Measurements from ENCODE around the gene MRPS5. TPM values are rescaled to one million over a fixed set of nuclear protein-coding genes. Genes with fewer than 3 reads are reported as not detected.

MRPS5 gene
- total RNA-seq, 1 experiment from 2014 or later, result 107 TPM

DNA sequence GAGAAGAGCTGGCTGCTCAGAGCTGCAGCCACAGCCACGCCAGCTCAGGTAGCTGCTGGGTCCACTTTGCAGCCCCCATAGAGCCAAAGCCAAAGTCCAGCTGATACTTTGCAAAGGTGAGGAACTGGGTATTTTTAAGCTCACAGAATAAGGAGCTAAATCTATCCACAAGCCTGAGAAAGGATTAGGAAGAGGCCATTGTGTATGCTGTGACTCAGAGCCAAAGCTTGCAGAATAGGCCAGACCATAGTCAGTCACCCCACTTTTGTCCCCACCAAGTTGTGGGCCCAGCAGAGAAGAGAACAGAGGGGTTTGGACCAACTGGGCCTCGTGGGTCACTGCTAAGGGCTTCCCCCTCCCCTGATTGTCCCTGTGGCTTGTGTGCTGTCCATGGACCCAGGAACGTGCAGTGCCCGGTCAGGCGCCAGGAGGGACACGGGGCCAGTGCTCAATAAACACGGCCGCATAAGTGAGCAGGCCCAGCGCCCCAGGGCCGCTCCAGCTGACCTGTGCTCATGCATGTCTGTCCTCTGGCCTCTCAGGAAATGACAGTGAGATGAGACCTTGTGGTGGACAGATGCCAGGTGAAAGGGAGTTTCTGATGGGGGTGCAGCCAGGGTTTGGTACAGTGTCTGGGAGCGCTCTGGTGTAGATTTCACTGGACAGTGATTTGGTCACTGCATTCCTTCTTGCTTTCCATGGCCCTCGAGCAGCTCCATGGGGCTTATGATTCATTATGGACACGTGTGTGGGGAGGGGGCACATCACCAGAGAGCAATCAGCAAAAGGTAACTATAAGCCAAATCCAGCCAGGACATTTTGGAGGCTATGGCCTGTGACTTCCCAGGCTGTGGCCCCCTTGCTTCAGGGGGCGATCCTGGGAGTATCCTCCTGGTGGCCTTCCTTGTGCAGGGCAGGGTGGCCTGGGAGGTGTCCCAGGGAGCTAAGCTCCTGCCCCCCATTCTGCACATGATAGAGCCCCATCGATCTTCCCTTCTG, 64.8 kb downstream of the MRPS5 start:
- intact Hi-C loops (cut with micrococcal nuclease), result no loop called here
- Histone ChIP-seq H2AFZ (ENCODE audit: low read length) (peak overlapping the region; percentile 62), H3K4me2 (ENCODE audit: low read length) (peak overlapping the region; percentile 56), H3K27ac (ENCODE audit: low read length) (peak overlapping the region; percentile 72), H3K4me1 (ENCODE audit: insufficient read depth, low read length) (peaks cover 72% of the 10 kb centered on the region), H3K36me3 (ENCODE audit: low read depth, low read length) (no peaks in the 10 kb centered on the region), H4K20me1 (ENCODE audit: low read length) (no peaks in the 10 kb centered on the region), H3K4me3 (ENCODE audit: low read length) (0 out of 2 replicates have a peak overlapping the region, but pooled peaks have one; percentile 20), H3K9me2 (replicated peaks; ENCODE audit: low read length) (no peaks in the 10 kb centered on the region), H3K9me3 (ENCODE audit: low read length) (no peaks in the 10 kb centered on the region), H3F3A (ENCODE audit: low read length, unreplicated experiment) (no peaks in the 10 kb centered on the region), H3K27me3 (ENCODE audit: low read length) (no peaks in the 10 kb centered on the region), H3K9ac (ENCODE audit: low read length) (no peak overlapping the region), H3K79me2 (ENCODE audit: low read length) (no peaks in the 10 kb centered on the region)
- ChIA-PET POLR2A (ENCODE audit: unreplicated experiment) (no interaction called here), CTCF (interaction anchor here (1.1 to 1.5 kb wide), 2 partner anchors 13 to 22 kb away, joined by 3 to 6 read pairs; no protein-coding TSS in a partner anchor)
- DNase-seq, result peak; percentile 87
- TF ChIP-seq, protein P1, sequence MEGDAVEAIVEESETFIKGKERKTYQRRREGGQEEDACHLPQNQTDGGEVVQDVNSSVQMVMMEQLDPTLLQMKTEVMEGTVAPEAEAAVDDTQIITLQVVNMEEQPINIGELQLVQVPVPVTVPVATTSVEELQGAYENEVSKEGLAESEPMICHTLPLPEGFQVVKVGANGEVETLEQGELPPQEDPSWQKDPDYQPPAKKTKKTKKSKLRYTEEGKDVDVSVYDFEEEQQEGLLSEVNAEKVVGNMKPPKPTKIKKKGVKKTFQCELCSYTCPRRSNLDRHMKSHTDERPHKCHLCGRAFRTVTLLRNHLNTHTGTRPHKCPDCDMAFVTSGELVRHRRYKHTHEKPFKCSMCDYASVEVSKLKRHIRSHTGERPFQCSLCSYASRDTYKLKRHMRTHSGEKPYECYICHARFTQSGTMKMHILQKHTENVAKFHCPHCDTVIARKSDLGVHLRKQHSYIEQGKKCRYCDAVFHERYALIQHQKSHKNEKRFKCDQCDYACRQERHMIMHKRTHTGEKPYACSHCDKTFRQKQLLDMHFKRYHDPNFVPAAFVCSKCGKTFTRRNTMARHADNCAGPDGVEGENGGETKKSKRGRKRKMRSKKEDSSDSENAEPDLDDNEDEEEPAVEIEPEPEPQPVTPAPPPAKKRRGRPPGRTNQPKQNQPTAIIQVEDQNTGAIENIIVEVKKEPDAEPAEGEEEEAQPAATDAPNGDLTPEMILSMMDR (conservative IDR thresholded peaks at IDR 0.05; ENCODE audit: low read depth, low read length), result no peak
- no peak for TF ChIP-seq EZH2 (IDR thresholded peaks at IDR 0.05; ENCODE audit: low read length, unreplicated experiment)
- ATAC-seq, result peak; percentile 64
- TSS peak; percentile 37 for BruUV-seq (replicated peaks)

DNA sequence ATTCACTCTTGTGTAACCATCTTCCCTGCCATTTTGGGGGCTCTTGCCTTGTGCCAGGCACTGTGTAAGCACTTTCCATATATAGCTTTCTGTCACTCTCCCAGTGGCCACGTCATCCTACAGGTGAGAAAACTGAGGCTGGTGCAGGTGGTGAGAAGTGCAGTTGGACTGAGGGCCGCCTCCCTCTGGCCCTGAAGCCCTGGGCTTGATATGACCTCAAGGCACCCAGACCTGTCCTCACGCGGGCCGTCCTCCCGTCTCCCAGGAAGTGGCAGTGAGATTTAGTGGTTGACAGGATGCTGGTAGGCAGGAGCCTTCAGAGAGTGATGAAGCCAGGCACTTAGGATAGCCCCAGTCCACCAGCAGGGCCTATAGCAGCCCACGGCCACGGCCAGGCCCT, 65.6 kb downstream of the MRPS5 start:
- no peak overlapping the region for H2AFZ ChIP-seq (ENCODE audit: low read length)
- no peak for TF ChIP-seq EZH2phosphoT487 (IDR thresholded peaks at IDR 0.05; ENCODE audit: borderline replicate concordance, low read length)
- TF ChIP-seq EZH2 (IDR thresholded peaks at IDR 0.05; ENCODE audit: low read length, unreplicated experiment), result no peak
- TF ChIP-seq, protein P1 (conservative IDR thresholded peaks at IDR 0.05; ENCODE audit: low read depth, low read length), result no peak
- BruUV-seq (replicated peaks), result no TSS peak
- H3K27ac ChIP-seq (ENCODE audit: low read length), result peak overlapping the region; percentile 72
- intact Hi-C loops (cut with micrococcal nuclease), result no loop called here
- H3F3A ChIP-seq (ENCODE audit: low read length, unreplicated experiment), result no peaks in the 10 kb centered on the region
- no peaks in the 10 kb centered on the region for H3K9me3 ChIP-seq (ENCODE audit: low read length)
- H3K4me1 ChIP-seq (ENCODE audit: insufficient read depth, low read length), result peaks cover 71% of the 10 kb centered on the region
- POLR2A ChIA-PET (ENCODE audit: unreplicated experiment), result no interaction called here
- DNase-seq (no peak), ATAC-seq (no peak)
- H3K79me2 ChIP-seq (ENCODE audit: low read length), result no peaks in the 10 kb centered on the region
- no peak overlapping the region for H3K9ac ChIP-seq (ENCODE audit: low read length)
- H3K4me2 ChIP-seq (ENCODE audit: low read length), result peak overlapping the region; percentile 56
- no peaks in the 10 kb centered on the region for H3K27me3 ChIP-seq (ENCODE audit: low read length)
- H3K4me3 ChIP-seq (ENCODE audit: low read length), result no peak overlapping the region
- H3K9me2 ChIP-seq (replicated peaks; ENCODE audit: low read length), result no peaks in the 10 kb centered on the region
- no peaks in the 10 kb centered on the region for H4K20me1 ChIP-seq (ENCODE audit: low read length)
- no peaks in the 10 kb centered on the region for H3K36me3 ChIP-seq (ENCODE audit: low read depth, low read length)
- CTCF ChIA-PET, result interaction anchor here (1.1 kb wide), 1 partner anchor 12 kb away, joined by 3 read pairs; no protein-coding TSS in a partner anchor

DNA sequence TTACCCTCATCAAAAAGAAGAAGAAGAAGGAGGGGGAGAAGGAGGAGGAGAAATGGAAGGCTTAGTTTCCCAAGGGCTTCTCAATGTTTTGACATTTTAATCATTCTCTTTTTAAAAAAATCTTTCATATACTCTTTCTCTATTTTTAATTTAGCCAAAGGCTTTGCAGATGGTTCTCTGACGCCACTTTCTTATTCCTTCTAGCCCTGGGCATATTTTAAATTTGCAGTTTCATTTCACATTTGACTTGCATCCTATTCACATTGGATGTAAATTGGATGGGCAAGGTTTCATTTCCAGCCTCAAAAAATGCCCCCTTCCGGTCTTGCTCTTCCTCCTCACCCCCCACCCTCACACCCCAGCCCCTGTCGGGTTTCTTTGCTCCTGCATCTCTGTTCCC, 66.3 kb downstream of the MRPS5 start:
- Histone ChIP-seq H3K4me1 (ENCODE audit: insufficient read depth, low read length) (peaks cover 70% of the 10 kb centered on the region), H3K9me2 (replicated peaks; ENCODE audit: low read length) (no peaks in the 10 kb centered on the region), H3K27me3 (ENCODE audit: low read length) (no peaks in the 10 kb centered on the region), H3K27ac (ENCODE audit: low read length) (no peak overlapping the region), H3K4me2 (ENCODE audit: low read length) (no peak overlapping the region), H2AFZ (ENCODE audit: low read length) (no peak overlapping the region), H3K79me2 (ENCODE audit: low read length) (no peaks in the 10 kb centered on the region), H4K20me1 (ENCODE audit: low read length) (no peaks in the 10 kb centered on the region), H3F3A (ENCODE audit: low read length, unreplicated experiment) (no peaks in the 10 kb centered on the region), H3K9me3 (ENCODE audit: low read length) (no peaks in the 10 kb centered on the region), H3K4me3 (ENCODE audit: low read length) (no peak overlapping the region), H3K36me3 (ENCODE audit: low read depth, low read length) (no peaks in the 10 kb centered on the region), H3K9ac (ENCODE audit: low read length) (no peak overlapping the region)
- TF ChIP-seq EZH2 (IDR thresholded peaks at IDR 0.05; ENCODE audit: low read length, unreplicated experiment), result no peak
- POLR2A ChIA-PET (ENCODE audit: unreplicated experiment), result no interaction called here
- no TSS peak for BruUV-seq (replicated peaks)
- intact Hi-C loops (cut with micrococcal nuclease), result no loop called here
- CTCF ChIA-PET, result interaction anchor here (1.1 kb wide), 1 partner anchor 11 kb away, joined by 3 read pairs; no protein-coding TSS in a partner anchor
- DNase-seq (no peak), ATAC-seq (no peak)
